OCI-LY3 (cell line): ENCODE measurements around the gene SPRYD7.

Experiments
- H2AFZ ChIP-seq: fragments of 200-600, 300-600 bp; shearing (Covaris generic); 2 replicates; pipeline ENCODE4 v1.6.0; 2014; ENCODE audit warnings: antibody characterized with exemption, low read depth, low read length
- H3K27ac ChIP-seq: fragments of 200-600, 300-600 bp; sonication (generic); 2 replicates; pipeline ENCODE4 v1.5.1; 2014; ENCODE audit warnings: mild to moderate bottlenecking, low read length, moderate library complexity, mixed read lengths
- H3K27me3 ChIP-seq: fragments of 200-600, 300-600 bp; sonication (generic); 2 replicates; pipeline ENCODE4 v1.6.1; 2014; ENCODE audit warnings: low read depth, low read length, mixed read lengths
- H3K36me3 ChIP-seq: fragments of 200-600, 300-600 bp; sonication (generic); replicated peaks from 2 replicates; pipeline ENCODE3; 2014; ENCODE audit warnings: low read depth, low read length, mixed read lengths
- H3K4me1 ChIP-seq: fragments of 300-600, 200-600 bp; sonication (generic); 2 replicates; pipeline ENCODE4 v1.6.1; 2014; ENCODE audit warnings: low read length, mixed read lengths
- H3K4me2 ChIP-seq: fragments of 200-600, 300-600 bp; sonication (generic); 2 replicates; pipeline ENCODE4 v1.6.1; 2014; ENCODE audit warnings: low read length, mixed read lengths
- H3K4me3 ChIP-seq: fragments of 300-600, 200-600 bp; sonication (generic); 2 replicates; pipeline ENCODE4 v1.5.1; 2014; ENCODE audit warnings: antibody characterized with exemption, mild to moderate bottlenecking, low read length, moderate library complexity
- H3K79me2 ChIP-seq: fragments of 300-600, 200-600 bp; shearing (Covaris generic); 2 replicates; pipeline ENCODE4 v1.6.1; 2014; ENCODE audit warnings: mild to moderate bottlenecking, low read length, mixed read lengths
- H3K9ac ChIP-seq: fragments of 300-600, 200-600 bp; shearing (Covaris generic); 2 replicates; pipeline ENCODE4 v1.6.0; 2014; ENCODE audit warnings: mild to moderate bottlenecking, low read length, moderate library complexity
- H3K9me3 ChIP-seq: fragments of 200-600, 300-600 bp; shearing (Covaris generic); 2 replicates; pipeline ENCODE4 v1.6.1; 2014; ENCODE audit warnings: low read length, mixed read lengths; ENCODE audit not compliant: insufficient read depth
- H4K20me1 ChIP-seq: fragments of 200-600, 300-600 bp; sonication (generic); 2 replicates; pipeline ENCODE4 v1.6.1; 2016; ENCODE audit warnings: low read length, mixed read lengths; ENCODE audit not compliant: insufficient read depth
- EZH2phosphoT487 ChIP-seq: fragments of 200-600 bp; shearing (Covaris generic); IDR thresholded peaks from 2 replicates; pipeline ENCODE4 v1.6.1; 2018; ENCODE audit warnings: antibody characterized with exemption, mixed run types, low read depth
- TF ChIP-seq, protein P1 (sequence below): fragments of 200-600, 300-600 bp; sonication (generic); IDR thresholded peaks from 2 replicates; pipeline ENCODE4 v1.5.1; 2014; ENCODE audit warnings: antibody characterized with exemption, low read length, low read depth

The SPRYD7 gene

DNA sequence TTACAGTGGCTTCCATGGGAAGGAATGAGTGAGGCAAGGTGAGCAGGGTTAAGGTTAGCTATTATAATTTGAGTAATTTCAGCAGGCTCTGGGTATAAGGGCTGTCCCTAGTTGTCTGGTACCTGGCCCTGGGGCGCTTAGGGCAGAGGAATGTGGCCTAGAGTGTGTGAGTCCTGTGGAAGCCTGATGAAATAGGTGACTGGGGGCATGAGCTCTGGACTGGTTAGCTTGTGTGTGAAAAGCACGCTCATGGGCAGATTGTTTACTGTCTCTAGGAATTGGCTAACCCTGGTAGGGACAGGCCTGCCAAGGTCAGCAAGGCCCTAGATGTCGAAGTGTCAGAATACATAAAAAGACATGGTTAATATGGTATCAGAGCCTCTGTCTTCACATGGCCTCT lies 42.5 kb downstream of the SPRYD7 start:
- Histone ChIP-seq H3K27me3 (no peaks in the 10 kb centered on the region), H3K4me2 (no peak overlapping the region), H2AFZ (no peak overlapping the region), H3K79me2 (no peaks in the 10 kb centered on the region), H3K36me3 (no peaks in the 10 kb centered on the region), H4K20me1 (no peaks in the 10 kb centered on the region), H3K9ac (no peak overlapping the region), H3K9me3 (no peaks in the 10 kb centered on the region), H3K4me1 (peaks cover 5% of the 10 kb centered on the region; the same call in 1 of the 2 replicates), H3K4me3 (no peak overlapping the region), H3K27ac (no peak overlapping the region)
- TF ChIP-seq, protein P1, sequence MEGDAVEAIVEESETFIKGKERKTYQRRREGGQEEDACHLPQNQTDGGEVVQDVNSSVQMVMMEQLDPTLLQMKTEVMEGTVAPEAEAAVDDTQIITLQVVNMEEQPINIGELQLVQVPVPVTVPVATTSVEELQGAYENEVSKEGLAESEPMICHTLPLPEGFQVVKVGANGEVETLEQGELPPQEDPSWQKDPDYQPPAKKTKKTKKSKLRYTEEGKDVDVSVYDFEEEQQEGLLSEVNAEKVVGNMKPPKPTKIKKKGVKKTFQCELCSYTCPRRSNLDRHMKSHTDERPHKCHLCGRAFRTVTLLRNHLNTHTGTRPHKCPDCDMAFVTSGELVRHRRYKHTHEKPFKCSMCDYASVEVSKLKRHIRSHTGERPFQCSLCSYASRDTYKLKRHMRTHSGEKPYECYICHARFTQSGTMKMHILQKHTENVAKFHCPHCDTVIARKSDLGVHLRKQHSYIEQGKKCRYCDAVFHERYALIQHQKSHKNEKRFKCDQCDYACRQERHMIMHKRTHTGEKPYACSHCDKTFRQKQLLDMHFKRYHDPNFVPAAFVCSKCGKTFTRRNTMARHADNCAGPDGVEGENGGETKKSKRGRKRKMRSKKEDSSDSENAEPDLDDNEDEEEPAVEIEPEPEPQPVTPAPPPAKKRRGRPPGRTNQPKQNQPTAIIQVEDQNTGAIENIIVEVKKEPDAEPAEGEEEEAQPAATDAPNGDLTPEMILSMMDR = no peak
- TF ChIP-seq EZH2phosphoT487 = no peak

DNA sequence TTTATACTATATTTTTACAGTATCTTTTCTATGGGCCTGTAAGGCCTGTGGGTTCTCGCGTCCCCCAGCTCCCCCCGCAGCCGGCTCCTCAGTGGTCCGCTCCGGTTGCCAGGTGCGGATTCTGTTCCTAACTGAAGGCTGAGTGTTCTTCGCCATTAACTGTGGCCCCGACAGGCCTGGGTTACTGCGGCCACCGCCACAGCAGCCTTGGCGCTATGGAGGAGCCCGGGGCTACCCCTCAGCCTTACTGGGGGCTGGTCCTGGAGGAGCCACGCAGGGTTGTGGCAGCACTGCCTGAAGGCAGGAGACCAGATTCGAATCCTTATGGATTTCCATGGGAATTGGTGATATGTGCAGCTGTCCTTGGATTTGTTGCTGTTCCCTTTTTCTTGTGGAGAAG lies 45.8 kb downstream of the SPRYD7 start:
- H3K27me3 ChIP-seq = no peaks in the 10 kb centered on the region
- H3K9me3 ChIP-seq = no peaks in the 10 kb centered on the region
- no peak for TF ChIP-seq EZH2phosphoT487
- TF ChIP-seq, protein P1 = no peak
- H3K4me3 ChIP-seq = no peak overlapping the region
- no peaks in the 10 kb centered on the region for H3K36me3 ChIP-seq
- peaks cover 5% of the 10 kb centered on the region; the same call in 1 of the 2 replicates for H3K4me1 ChIP-seq
- no peaks in the 10 kb centered on the region for H4K20me1 ChIP-seq
- H2AFZ ChIP-seq = no peak overlapping the region
- H3K9ac ChIP-seq = no peak overlapping the region
- no peak overlapping the region for H3K4me2 ChIP-seq
- H3K79me2 ChIP-seq = no peaks in the 10 kb centered on the region
- no peak overlapping the region for H3K27ac ChIP-seq

DNA sequence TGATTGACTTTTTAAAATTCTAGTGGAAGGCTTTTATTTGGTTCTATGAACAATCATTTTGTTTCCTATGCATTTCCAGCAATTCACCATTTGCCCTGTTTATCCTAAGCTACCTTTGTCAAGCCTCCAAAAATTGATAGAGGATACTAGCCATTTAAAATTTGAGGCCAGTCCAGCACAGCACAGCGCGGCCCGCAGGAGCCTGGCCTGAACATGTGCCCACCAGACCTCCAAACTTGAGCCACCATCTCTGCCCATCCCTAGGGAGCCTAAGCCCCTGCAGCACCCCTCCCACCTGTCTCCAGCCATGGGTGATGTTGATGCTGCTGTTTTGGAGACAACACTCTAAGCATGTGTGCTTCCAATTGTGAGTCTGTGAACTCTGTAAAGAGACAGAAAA lies 57.5 kb downstream of the SPRYD7 start:
- Histone ChIP-seq H3K9ac (no peak overlapping the region), H3K4me3 (no peak overlapping the region), H3K4me1 (no peaks in the 10 kb centered on the region), H3K36me3 (no peaks in the 10 kb centered on the region), H3K27me3 (no peaks in the 10 kb centered on the region), H4K20me1 (no peaks in the 10 kb centered on the region), H3K4me2 (no peak overlapping the region), H2AFZ (no peak overlapping the region), H3K9me3 (peaks cover 34% of the 10 kb centered on the region), H3K27ac (no peak overlapping the region), H3K79me2 (no peaks in the 10 kb centered on the region)
- TF ChIP-seq, protein P1 = no peak
- no peak for TF ChIP-seq EZH2phosphoT487

DNA sequence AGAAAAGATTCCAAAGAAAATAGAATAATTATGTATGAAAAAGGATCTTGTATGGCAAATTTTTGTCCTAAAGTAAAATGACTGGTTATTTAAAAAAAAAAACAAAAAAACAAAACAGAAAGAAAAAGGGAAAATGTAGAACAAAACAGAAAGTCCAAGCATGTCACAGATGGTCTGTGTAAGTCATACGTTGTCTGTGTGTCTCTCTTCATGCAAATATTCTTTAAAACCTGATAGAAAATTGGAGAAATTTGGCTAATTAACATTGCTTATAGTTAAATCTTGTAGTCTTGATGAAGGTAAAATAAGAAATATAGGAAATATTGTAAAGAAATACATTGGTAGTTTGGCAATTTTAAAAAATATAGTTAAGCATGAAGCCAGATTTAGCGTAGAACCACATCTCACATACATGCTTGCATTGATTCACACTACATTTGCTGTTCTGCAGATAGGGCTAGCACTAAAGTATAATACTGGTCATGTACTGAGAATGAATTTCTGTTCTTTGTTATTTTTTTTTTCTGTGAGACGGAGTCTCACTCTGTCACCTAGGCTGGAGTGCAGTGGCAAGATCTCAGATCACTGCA lies 58.4 kb downstream of the SPRYD7 start:
- H3K27me3 ChIP-seq = no peaks in the 10 kb centered on the region
- no peak overlapping the region for H3K9ac ChIP-seq
- H4K20me1 ChIP-seq = no peaks in the 10 kb centered on the region
- no peak for TF ChIP-seq EZH2phosphoT487
- TF ChIP-seq, protein P1 = no peak
- peaks cover 40% of the 10 kb centered on the region for H3K9me3 ChIP-seq
- H3K36me3 ChIP-seq = no peaks in the 10 kb centered on the region
- H2AFZ ChIP-seq = no peak overlapping the region
- no peak overlapping the region for H3K4me2 ChIP-seq
- H3K4me1 ChIP-seq = no peaks in the 10 kb centered on the region
- H3K4me3 ChIP-seq = no peak overlapping the region
- H3K27ac ChIP-seq = no peak overlapping the region
- no peaks in the 10 kb centered on the region for H3K79me2 ChIP-seq
